ENCODE data around the gene ATP6V1G2.
"Not testable (repeated sequence)": the region's sequence is repeated elsewhere in the genome, so short reads cannot be mapped to it uniquely, and the experiment has no call there.

Gene ATP6V1G2

GRCh38 chr6:31575335-31575901 lies 29.0 kb upstream of the ATP6V1G2 start, which contains the start of gene TNF:
Gene TNF (plus strand): TSS chr6:31575565. CDS start chr6:31575742, 177 bp downstream.
- DNase-seq: no peak

- no peak for DNase-seq
Measured at GRCh38 chr6:31574106-31575061, 28.0 kb upstream of the ATP6V1G2 start.

GRCh38 chr6:31573239-31574105 lies 27.1 kb upstream of the ATP6V1G2 start:
- DNase-seq: no peak

GRCh38 chr6:31572041-31572911 lies 25.9 kb upstream of the ATP6V1G2 start, which contains the start of gene LTA:
Gene LTA (plus strand): TSS chr6:31572289. CDS start chr6:31572743, 454 bp downstream.
- DNase-seq: no peak

GRCh38 chr6:31569861-31570536 lies 23.6 kb upstream of the ATP6V1G2 start:
- DNase-seq: no peak

- no peak for DNase-seq
Measured at GRCh38 chr6:31568537-31568961, 22.1 kb upstream of the ATP6V1G2 start.

GRCh38 chr6:31567531-31568370 lies 21.3 kb upstream of the ATP6V1G2 start:
- DNase-seq: no peak

- DNase-seq: no peak
Measured at GRCh38 chr6:31560697-31561058, 14.3 kb upstream of the ATP6V1G2 start.

GRCh38 chr6:31559958-31560696 lies 13.7 kb upstream of the ATP6V1G2 start:
- DNase-seq: no peak

GRCh38 chr6:31559606-31559957 lies 13.2 kb upstream of the ATP6V1G2 start:
- DNase-seq: no peak

- no peak for DNase-seq
Measured at GRCh38 chr6:31558631-31559500, 12.5 kb upstream of the ATP6V1G2 start.

GRCh38 chr6:31558318-31558625 lies 11.9 kb upstream of the ATP6V1G2 start:
- no peak for DNase-seq

- no peak for DNase-seq
Measured at GRCh38 chr6:31557443-31558317, 11.3 kb upstream of the ATP6V1G2 start.

- no peak for DNase-seq
Measured at GRCh38 chr6:31556307-31556706, 9.9 kb upstream of the ATP6V1G2 start.

- DNase-seq: not testable (repeated sequence)
Measured at GRCh38 chr6:31551371-31551770, 5.0 kb upstream of the ATP6V1G2 start.

GRCh38 chr6:31548544-31548873 lies 2.1 kb upstream of the ATP6V1G2 start:
- no peak for DNase-seq

- no peak for DNase-seq
Measured at GRCh38 chr6:31547727-31548543, 1.5 kb upstream of the ATP6V1G2 start.

Measured in NCI-H1105 (cell line).